Measurements from ENCODE around the gene ST3GAL5.

GRCh38 chr2:85802354-85803103 lies 86.3 kb downstream of the ST3GAL5 start:
- TF ChIP-seq CTCF (IDR thresholded peaks at IDR 0.05) (no peak), POLR2A (IDR thresholded peaks at IDR 0.05) (no peak), EP300 (IDR thresholded peaks at IDR 0.05; ENCODE audit: low read depth) (no peak)
